Amniotic epithelial cell (primary cell): ENCODE results near the gene OCIAD2.
"Not testable (repeated sequence)": the region's sequence is repeated elsewhere in the genome, so short reads cannot be mapped to it uniquely, and the experiment has no call there.

Experiments
- DNase-seq: peaks from one replicate; pipeline ENCODE4 v3.0.0-alpha.2; 2010; ENCODE audit warnings: low read depth

Gene OCIAD2

DNA sequence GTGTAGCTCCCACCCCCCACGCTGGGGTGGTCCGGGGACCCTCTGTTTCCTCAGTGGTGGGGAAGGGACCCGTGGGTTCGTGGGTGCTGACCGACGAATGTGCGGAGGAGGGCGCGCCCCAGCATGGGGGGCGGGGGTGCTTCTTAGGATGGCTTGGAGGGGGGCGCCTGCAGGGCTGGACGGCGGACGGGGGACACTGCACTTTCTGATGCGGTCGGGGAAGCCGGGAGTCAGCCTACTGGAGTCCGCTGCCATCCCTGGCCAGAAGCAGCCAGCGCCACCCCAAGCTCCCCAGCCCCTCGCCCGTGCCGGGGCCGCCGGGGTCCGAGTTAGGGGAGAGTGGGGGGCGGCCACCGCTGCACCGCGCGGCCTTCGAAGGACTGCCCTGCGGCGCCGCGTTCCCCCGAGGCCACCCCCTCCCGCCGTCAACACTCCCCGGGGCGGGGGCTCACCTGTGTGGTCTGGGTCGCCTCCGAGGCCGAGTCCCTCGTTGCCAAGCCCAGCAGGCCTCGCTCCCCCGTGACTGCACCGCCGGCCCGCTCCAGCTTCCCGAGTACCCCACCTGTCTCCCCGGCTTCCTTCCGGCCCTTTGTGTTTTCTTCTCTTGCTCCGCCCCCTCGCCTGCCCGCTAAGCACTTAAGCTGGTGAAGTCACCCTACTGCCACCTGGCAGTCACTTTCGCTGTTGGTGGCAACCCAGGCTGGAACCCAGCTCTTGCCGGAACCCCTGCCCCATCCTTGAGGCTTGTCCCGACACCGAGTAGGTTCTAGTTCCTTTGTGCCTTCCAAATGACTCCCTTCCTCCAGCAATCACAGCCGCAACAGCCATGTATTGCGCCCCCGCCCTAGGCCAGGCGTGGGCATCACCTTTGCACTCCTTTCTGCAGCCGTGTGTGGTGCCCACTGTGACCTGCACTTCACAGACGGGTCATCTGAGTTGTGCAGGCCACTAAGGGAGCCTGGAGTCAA is at the start of gene OCIAD2:
Gene OCIAD2 (minus strand): TSS at position 569 of the 968 bp plus-strand sequence. CDS start 2,225 bp downstream, outside the sequence.
- DNase-seq = peak; percentile 25

DNA sequence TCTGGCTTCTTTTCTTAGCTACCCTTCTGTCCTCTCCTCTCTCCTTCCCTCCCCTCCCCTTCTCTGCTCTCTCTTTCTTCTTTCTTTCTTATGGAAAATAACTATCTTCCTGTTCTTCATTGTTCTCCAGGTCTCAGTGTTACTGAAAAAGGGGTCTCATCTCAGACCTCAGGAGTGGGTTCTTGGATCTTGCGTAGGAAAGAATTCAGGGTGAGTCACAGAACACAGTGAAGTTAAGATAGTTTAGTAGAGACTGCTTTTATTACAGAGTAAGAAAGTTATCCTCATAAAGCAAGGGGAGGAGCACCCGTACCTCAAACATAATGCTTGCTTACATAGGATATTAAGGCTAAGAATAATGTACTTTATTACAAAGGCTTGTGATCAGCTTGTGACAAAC is 47.7 kb upstream of the OCIAD2 start:
- no peak for DNase-seq

GRCh38 chr4:48949518-48950219 is 43.1 kb upstream of the OCIAD2 start:
- DNase-seq = peak; percentile 32

DNA sequence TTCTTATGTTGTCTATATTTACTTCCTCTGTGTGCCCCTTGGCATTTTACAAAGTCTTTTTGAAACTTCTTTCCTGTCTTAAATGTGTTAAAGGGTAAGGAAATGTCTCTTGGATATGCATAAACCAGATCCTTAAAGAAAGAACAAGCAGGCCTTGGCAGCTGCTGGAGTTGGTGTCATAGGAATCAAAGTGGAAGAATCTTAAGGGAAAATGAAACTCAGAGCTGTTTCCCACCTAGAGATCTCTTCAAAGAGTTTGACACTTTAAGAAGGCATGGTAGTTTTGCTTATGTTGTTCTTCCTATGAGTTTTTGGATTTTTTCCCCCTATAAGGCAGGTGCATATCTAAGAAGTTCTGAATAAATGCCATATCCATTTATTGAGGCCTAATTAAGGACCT is 42.5 kb upstream of the OCIAD2 start:
- no peak for DNase-seq

DNA sequence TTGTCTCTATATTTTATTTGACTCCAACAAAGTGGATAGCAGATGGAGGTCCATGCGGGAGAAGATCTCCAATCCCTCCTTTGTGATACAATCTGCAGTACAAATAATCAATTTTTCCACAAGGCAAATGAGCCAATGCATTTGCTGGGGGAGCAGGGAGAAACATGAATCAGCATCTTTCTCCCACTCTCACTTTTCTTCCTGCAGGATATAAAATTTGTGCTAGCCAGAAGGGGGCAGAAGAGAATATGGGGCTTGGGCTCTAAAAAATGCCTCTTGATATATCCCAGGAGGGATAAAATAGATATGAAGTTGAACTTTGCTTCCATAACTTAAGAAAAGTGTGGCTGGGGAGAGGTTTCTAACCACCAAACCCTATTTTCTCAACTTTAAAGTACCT is 41.2 kb upstream of the OCIAD2 start:
- no peak for DNase-seq

DNA sequence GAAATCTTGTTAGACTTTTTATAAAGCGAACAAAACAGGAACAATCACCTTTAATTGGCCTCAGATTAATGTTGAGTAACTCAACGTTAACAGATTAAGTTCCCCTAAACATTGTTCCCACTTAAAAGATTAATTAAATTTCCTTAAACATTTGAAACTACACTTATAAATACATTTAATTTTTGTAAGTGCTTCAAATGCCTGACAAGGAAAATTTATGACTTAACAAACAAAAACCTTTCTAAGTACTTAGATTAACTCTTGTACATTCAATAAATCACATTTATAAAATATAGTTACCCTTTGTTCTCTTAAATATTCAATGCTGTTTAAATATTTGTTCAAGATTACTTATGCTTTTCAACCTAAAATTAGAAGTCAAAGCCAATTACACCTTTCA is 39.4 kb upstream of the OCIAD2 start:
- DNase-seq = no peak

GRCh38 chr4:48944756-48945241 is 38.2 kb upstream of the OCIAD2 start:
- no peak for DNase-seq

GRCh38 chr4:48944252-48944651 is 37.7 kb upstream of the OCIAD2 start:
- peak; percentile 17 for DNase-seq

DNA sequence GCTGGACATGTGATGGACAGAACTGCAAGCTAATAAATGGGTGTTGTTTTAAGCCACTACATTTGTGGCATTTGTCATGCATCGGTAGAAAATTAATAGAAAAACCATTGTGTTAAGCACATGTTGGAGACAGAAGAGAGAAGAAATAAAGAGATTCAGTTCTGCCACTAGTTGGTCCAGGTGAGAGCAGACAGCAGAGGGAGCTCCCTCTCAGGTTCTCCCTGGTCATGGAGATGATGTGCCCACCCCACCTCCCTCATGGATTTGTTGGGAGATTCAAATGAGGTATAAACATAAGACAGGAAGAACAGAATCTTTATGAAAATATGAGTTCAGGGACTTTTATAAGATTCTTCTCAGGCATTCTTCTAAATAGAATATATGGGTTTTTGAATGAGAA is 36.8 kb upstream of the OCIAD2 start:
- no peak for DNase-seq

DNA sequence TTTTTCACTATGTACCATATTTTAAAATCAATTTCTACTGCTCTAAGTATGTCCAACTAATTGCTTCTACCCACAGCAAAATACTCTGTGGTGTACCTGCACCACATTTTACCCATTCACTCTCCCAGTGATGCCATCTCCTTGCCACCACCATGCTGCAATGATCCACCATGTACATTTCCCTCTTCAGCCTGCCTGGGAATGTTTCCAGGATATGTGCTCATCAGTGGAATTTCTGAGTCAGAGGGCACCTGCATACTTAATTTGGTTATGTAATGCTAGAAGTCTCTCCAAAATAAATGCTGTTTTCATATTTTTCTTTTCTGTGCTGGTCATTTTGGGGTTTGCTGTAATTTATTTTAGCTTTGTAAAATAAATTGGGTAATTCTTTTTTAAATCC is 33.2 kb upstream of the OCIAD2 start:
- DNase-seq = peak; percentile 84

DNA sequence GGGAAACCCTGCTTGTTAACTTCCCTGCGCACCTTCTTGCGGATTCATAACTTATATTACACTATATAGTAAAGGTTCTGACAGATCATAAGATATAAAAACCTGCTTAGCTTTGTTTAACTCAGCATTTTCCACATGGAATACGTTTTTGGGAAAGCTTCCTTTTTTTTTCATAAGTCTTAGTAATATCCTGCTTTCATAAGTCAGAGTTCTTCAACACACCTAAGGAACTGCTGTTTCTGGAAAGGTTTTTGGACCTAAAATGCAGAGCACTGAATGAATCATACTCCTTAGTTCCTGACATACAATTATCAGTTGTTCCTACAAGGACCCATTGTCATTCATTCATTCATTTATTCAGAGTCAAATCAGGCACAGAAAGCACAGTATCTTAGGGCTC is 32.3 kb upstream of the OCIAD2 start:
- DNase-seq = no peak

- no peak for DNase-seq
Measured at GRCh38 chr4:48937033-48937432, 30.5 kb upstream of the OCIAD2 start.

DNA sequence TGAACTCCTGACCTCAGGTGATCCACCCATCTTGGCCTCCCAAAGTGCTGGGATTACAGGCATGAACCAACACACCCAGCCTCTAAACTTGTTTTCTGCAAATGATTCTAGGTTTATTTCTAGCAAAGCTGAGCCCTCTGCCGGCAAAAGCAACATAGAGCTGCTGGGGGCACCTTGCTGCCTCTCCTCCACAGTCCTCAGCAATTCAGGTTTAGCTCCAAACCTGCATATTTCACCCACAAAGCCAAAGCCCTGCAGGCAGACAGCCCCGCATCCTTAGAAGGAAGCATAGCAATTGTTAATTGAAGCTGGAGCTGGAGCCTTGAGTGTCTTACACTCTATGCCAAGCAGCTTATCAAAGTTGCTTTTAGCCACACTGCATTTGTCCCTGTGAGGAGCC is 24.9 kb upstream of the OCIAD2 start:
- no peak for DNase-seq

DNA sequence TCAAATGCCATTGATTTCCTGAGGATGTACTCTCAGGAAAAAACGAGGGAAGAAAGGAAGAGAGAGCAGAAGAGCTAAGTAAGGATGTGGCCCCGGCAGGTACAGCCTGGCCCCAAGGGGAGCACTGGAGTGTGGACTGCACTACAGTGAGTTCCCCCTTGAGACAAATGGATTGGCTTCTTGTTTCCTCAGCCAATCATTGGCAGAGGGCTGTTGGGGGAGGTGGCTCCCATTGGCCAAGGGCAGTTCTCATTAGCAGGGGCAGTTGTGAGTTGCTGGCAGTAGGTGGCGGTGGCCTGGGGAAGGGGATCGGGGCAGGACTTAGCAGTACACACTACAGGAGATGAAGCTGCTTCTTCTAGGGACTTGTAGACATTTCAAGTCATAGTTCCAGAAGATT is 24.1 kb upstream of the OCIAD2 start:
- no peak for DNase-seq

GRCh38 chr4:48924416-48924815 is 17.8 kb upstream of the OCIAD2 start:
- no peak for DNase-seq

GRCh38 chr4:48923065-48923464 is 16.5 kb upstream of the OCIAD2 start:
- DNase-seq = not testable (repeated sequence)

GRCh38 chr4:48914311-48914710 is 7.7 kb upstream of the OCIAD2 start:
- peak; percentile 13 for DNase-seq

DNA sequence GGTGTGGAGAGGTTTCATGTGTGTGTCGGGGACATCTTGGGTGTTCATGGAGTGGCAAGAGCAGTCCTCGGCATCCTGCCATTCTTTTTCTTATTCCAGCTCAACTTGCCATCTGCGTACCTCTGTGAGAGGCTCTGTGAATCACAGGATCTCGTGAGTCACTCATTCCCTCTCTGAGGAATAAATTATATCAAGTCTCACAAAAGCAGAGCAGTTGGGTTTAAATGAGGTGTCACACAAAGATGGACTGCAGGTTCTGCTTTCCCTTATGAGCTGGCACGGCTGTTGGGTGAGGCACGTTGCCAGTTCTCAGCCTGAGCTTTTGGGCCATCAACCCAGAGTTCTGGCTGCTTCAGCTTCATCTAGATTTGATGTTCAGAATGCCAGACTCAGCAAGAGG is 6.8 kb upstream of the OCIAD2 start:
- peak; percentile 92 for DNase-seq

GRCh38 chr4:48912349-48912748 is 5.8 kb upstream of the OCIAD2 start:
- DNase-seq = no peak

DNA sequence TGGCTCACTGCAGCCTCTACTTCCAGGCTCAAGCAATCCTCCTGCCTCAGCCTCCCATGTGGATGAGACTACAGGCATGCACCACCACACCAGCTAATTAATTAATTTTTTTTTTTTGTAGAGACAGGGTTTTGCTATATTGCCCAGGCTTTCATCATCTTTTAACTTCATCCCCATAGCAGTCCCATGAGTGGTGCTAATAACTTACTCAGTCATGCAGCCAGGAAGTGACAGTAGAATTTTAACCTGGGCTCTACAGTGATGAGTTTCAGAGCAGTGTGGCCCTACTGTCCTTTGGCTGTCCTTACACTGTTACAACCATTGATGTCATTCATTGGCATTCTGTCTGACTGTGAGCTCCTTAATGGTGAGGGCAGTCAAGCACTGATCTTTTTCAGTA is 3.9 kb upstream of the OCIAD2 start:
- no peak for DNase-seq

GRCh38 chr4:48909697-48910096 is 3.1 kb upstream of the OCIAD2 start:
- DNase-seq = peak; percentile 98

DNA sequence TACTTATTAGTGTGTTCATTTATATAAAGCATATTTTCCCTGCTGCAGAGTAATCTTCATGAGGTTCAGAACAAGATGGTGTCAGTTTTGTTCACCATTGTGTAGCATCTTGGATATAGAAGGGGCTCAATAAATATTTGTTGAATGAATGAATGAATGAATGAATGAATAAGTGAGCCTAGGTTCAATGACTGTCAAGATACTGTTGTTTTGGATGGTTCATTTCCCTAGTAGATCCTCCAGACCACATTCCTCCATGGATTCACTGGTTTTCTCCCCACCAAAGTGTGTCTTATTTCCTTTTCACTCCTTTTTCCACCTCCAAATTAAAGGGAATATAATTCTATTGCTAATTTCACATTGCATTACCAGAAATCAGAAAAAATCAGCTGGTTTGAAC is 2.1 kb upstream of the OCIAD2 start:
- DNase-seq = no peak
